ENCODE results near the gene FEZ2. TPM values are rescaled to one million over a fixed set of nuclear protein-coding genes. Genes with fewer than 3 reads are reported as not detected.

FEZ2 gene
- total and polyA plus RNA-seq, 7 donors, result 61.5 to 291 (median 179) TPM

DNA sequence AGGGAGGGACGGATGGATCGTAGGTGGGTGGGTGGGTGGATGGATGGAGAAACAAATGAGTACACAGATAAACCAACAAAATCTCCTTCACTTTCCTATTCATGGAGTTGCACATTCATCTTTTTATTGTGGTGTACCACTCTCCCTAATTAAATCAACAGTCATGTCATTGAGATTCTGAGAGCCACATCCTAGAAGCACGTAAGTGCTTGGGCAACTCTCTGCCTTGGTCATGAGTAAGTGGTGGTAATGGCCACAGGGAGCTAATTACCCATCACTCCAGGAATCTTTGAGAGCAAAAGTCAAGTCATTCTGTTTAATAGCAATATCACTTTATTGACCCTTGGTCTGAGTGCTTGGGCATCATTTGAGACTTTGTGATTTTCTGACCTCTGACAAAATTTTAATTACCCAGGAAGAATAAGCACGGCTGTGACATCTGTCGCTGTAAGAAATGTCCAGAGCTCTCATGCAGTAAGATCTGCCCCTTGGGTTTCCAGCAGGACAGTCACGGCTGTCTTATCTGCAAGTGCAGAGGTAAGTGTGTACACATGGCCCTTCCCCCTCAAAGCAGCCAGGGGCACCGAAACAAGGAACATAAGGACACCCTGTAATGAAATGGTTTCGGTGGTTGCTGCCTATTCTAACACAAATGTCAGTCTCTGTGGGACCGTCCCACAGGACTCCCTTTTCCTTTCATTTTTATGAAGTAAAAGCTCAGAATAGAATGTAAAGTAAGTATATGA, 85.9 kb downstream of the FEZ2 start:
- DNase-seq (no peak), ATAC-seq (no peak)
- no peaks in the 10 kb centered on the region for H3K27me3 ChIP-seq (ENCODE audit: insufficient read depth in 3 of 3, low read length in 2 of 3)
- no peaks in the 10 kb centered on the region for H3K9me3 ChIP-seq
- 87 to 93% (median 90%) methylated on average over 9 of the region's 9 CpGs for WGBS, 3 donors
- H3K4me3 ChIP-seq, result no peak overlapping the region
- H3K27ac ChIP-seq, result no peak overlapping the region
- TF ChIP-seq, protein P1, sequence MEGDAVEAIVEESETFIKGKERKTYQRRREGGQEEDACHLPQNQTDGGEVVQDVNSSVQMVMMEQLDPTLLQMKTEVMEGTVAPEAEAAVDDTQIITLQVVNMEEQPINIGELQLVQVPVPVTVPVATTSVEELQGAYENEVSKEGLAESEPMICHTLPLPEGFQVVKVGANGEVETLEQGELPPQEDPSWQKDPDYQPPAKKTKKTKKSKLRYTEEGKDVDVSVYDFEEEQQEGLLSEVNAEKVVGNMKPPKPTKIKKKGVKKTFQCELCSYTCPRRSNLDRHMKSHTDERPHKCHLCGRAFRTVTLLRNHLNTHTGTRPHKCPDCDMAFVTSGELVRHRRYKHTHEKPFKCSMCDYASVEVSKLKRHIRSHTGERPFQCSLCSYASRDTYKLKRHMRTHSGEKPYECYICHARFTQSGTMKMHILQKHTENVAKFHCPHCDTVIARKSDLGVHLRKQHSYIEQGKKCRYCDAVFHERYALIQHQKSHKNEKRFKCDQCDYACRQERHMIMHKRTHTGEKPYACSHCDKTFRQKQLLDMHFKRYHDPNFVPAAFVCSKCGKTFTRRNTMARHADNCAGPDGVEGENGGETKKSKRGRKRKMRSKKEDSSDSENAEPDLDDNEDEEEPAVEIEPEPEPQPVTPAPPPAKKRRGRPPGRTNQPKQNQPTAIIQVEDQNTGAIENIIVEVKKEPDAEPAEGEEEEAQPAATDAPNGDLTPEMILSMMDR (IDR thresholded peaks at IDR 0.05), result no peak
- H3K4me1 ChIP-seq, result no peaks in the 10 kb centered on the region
- intact Hi-C loops (cut with DNase I), result loop anchor here in 1 of 2 donors (10.0 kb wide), 1 partner anchor 153 kb away; no protein-coding TSS in a partner anchor
- peaks cover 11 to 92% of the 10 kb centered on the region in 2 donors for H3K36me3 ChIP-seq (ENCODE audit: insufficient read depth in 1 of 2, low read depth in 1 of 2)

DNA sequence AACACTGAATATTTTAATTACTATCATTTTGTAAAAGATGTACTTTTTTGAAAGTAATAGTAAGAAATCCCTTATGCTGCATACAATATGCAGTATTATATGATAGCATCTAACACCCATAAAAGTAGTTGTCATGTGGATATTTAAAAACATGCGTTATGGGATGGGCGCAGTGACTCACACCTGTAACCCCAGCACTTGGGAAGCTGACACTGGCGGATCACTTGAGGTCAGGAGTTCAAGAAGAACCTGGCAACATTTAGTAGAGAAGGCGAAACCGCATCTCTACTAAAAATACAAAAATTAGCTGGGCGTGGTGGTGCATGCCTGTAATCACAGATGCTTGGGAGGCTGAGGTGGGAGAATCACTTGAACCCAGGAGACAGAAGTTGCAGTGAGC, 88.9 kb downstream of the FEZ2 start:
- H3K27ac ChIP-seq, result no peak overlapping the region

DNA sequence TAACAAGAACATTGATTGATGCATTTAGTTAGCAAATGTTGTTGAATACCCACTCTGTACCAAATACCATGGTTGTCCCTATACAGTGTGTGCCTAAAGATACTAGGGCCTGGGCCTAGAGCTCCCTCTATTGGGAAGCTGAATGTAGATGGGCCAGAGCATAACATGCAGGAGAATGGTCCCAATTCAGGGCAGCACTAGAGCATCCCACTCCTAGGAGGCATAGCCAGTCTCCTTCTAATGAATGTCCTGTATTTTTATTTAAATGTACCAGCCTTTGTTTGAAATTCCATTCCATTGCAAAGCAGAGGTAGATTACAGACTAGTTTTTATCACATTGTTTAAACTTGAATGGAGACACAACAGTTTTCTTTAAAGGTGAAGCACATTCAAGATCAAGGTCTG, 90.6 kb downstream of the FEZ2 start:
- H3K27ac ChIP-seq, result no peak overlapping the region
- no peaks in the 10 kb centered on the region for H3K4me1 ChIP-seq
- intact Hi-C loops (cut with DNase I), result loop anchor here in 1 of 2 donors (5.0 kb wide), 1 partner anchor 150 kb away; the partner anchor contains the start of gene CRIM1
- TF ChIP-seq, protein P1 (IDR thresholded peaks at IDR 0.05), result peak; percentile 66
- H3K9me3 ChIP-seq, result no peaks in the 10 kb centered on the region
- no peaks in the 10 kb centered on the region for H3K27me3 ChIP-seq (ENCODE audit: insufficient read depth in 3 of 3, low read length in 2 of 3)
- no peak overlapping the region for H3K4me3 ChIP-seq
- ATAC-seq (peak; percentile 48 to 85 (median 76)), DNase-seq (no peak)
- H3K36me3 ChIP-seq (ENCODE audit: insufficient read depth in 1 of 2, low read depth in 1 of 2), result peaks cover 10 to 85% of the 10 kb centered on the region in 2 donors

More for the DNA sequence above, 88.9 kb downstream of the FEZ2 start:
- WGBS, 3 donors, result 69 to 91% (median 84%) methylated on average over 6 of the region's 6 CpGs
- Histone ChIP-seq H3K36me3 (ENCODE audit: insufficient read depth in 1 of 2, low read depth in 1 of 2) (peaks cover 7 to 87% of the 10 kb centered on the region in 2 donors), H3K9me3 (no peaks in the 10 kb centered on the region), H3K4me3 (no peak overlapping the region), H3K27me3 (ENCODE audit: insufficient read depth in 3 of 3, low read length in 2 of 3) (no peaks in the 10 kb centered on the region), H3K4me1 (no peaks in the 10 kb centered on the region)
- peak in 2 of 4 donors; percentile 51 to 68 for ATAC-seq
- DNase-seq, result no peak
- intact Hi-C loops (cut with DNase I), result loop anchor here in 1 of 2 donors (5.0 kb wide), 1 partner anchor 152 kb away; the partner anchor contains the start of gene CRIM1
- TF ChIP-seq, protein P1 (IDR thresholded peaks at IDR 0.05), result no peak

Other genes starting within 250 kb of the FEZ2 start
- gene CRIM1, start 242.4 kb downstream of the FEZ2 start, total RNA-seq, result 10 to 100 TPM; 49.8 to 66.2 (median 56.3) TPM
- 10 to 100 TPM; 10.2 to 68.1 (median 53.1) TPM for gene CRIM1, start 242.4 kb downstream of the FEZ2 start, polyA plus RNA-seq
- gene VIT, start 98.5 kb upstream of the FEZ2 start, total RNA-seq, result 1 to 10 TPM; 1.2 to 8.5 (median 2.9) TPM
- 1 to 10 TPM; 4.5 to 8.4 (median 4.5) TPM for gene VIT, start 98.5 kb upstream of the FEZ2 start, polyA plus RNA-seq